Measurements from ENCODE around the gene ZBTB8OS.

ZBTB8OS gene

GRCh38 chr1:32693455-32694174, 43.3 kb upstream of the ZBTB8OS start:
- Histone ChIP-seq H3K9me2 (replicated peaks; ENCODE audit: insufficient read depth, low read length) (no peaks in the 10 kb centered on the region), H2AFZ (ENCODE audit: low read length) (no peak overlapping the region), H3F3A (ENCODE audit: insufficient read depth, low read length) (no peaks in the 10 kb centered on the region), H3K9ac (ENCODE audit: low read length) (no peak overlapping the region), H3K27ac (ENCODE audit: low read length) (no peak overlapping the region), H3K4me3 (ENCODE audit: low read length) (no peak overlapping the region), H4K20me1 (ENCODE audit: insufficient read depth, low read length) (no peaks in the 10 kb centered on the region), H3K9me3 (replicated peaks; ENCODE audit: insufficient read depth, low read length) (no peaks in the 10 kb centered on the region), H3K36me3 (replicated peaks; ENCODE audit: insufficient read depth, low read length) (no peaks in the 10 kb centered on the region), H3K79me2 (ENCODE audit: low read length) (no peaks in the 10 kb centered on the region), H3K4me2 (ENCODE audit: low read depth, low read length) (no peak overlapping the region), H3K27me3 (replicated peaks; ENCODE audit: insufficient read depth, low read length) (no peaks in the 10 kb centered on the region), H3K4me1 (ENCODE audit: low read length) (no peaks in the 10 kb centered on the region)
- no peak for DNase-seq
- TF ChIP-seq, protein P1, sequence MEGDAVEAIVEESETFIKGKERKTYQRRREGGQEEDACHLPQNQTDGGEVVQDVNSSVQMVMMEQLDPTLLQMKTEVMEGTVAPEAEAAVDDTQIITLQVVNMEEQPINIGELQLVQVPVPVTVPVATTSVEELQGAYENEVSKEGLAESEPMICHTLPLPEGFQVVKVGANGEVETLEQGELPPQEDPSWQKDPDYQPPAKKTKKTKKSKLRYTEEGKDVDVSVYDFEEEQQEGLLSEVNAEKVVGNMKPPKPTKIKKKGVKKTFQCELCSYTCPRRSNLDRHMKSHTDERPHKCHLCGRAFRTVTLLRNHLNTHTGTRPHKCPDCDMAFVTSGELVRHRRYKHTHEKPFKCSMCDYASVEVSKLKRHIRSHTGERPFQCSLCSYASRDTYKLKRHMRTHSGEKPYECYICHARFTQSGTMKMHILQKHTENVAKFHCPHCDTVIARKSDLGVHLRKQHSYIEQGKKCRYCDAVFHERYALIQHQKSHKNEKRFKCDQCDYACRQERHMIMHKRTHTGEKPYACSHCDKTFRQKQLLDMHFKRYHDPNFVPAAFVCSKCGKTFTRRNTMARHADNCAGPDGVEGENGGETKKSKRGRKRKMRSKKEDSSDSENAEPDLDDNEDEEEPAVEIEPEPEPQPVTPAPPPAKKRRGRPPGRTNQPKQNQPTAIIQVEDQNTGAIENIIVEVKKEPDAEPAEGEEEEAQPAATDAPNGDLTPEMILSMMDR (IDR thresholded peaks at IDR 0.05; ENCODE audit: low read length): no peak
- no peak for TF ChIP-seq EZH2 (optimal IDR thresholded peaks at IDR 0.05; ENCODE audit: low read depth, low read length)
- no peak for TF ChIP-seq EZH2phosphoT487 (IDR thresholded peaks at IDR 0.05; ENCODE audit: low read length)

DNA sequence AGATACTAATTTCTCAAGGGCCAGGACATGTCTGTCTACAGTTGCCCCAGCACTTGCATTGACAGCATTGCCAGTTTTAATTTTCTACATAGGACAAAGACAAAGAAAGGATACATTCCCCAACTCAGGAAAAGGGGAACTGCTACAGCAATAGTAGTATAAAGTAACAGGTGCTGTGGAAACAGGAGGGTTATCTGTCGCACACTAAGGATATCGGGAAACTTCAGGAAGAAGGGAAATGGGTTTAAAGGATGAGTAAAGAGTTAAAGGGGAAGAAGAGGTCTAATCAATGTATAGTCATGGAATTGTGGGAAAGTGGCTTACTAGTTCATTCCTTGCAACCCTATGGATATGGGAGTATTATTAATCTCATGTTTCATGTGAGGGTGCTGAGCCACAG, 36.0 kb upstream of the ZBTB8OS start:
- no peak overlapping the region for H3K4me3 ChIP-seq (ENCODE audit: low read length)
- H4K20me1 ChIP-seq (ENCODE audit: insufficient read depth, low read length): no peaks in the 10 kb centered on the region
- no peak for DNase-seq
- H3K27me3 ChIP-seq (replicated peaks; ENCODE audit: insufficient read depth, low read length): no peaks in the 10 kb centered on the region
- H3K4me2 ChIP-seq (ENCODE audit: low read depth, low read length): no peak overlapping the region
- H3K4me1 ChIP-seq (ENCODE audit: low read length): no peaks in the 10 kb centered on the region
- no peaks in the 10 kb centered on the region for H3K9me3 ChIP-seq (replicated peaks; ENCODE audit: insufficient read depth, low read length)
- H3K9me2 ChIP-seq (replicated peaks; ENCODE audit: insufficient read depth, low read length): no peaks in the 10 kb centered on the region
- H3K79me2 ChIP-seq (ENCODE audit: low read length): no peaks in the 10 kb centered on the region
- H2AFZ ChIP-seq (ENCODE audit: low read length): no peak overlapping the region
- H3K27ac ChIP-seq (ENCODE audit: low read length): no peak overlapping the region
- no peak overlapping the region for H3K9ac ChIP-seq (ENCODE audit: low read length)
- H3K36me3 ChIP-seq (replicated peaks; ENCODE audit: insufficient read depth, low read length): peaks cover 15% of the 10 kb centered on the region; the same call in 1 of the 2 replicates
- TF ChIP-seq EZH2phosphoT487 (IDR thresholded peaks at IDR 0.05; ENCODE audit: low read length) (no peak), EZH2 (optimal IDR thresholded peaks at IDR 0.05; ENCODE audit: low read depth, low read length) (no peak)
- TF ChIP-seq, protein P1 (IDR thresholded peaks at IDR 0.05; ENCODE audit: low read length): no peak
- H3F3A ChIP-seq (ENCODE audit: insufficient read depth, low read length): peaks cover 5% of the 10 kb centered on the region; the same call in 1 of the 2 replicates

- no peak overlapping the region for H3K27ac ChIP-seq (ENCODE audit: low read length)
- H3K4me3 ChIP-seq (ENCODE audit: low read length): no peak overlapping the region
- H3K9ac ChIP-seq (ENCODE audit: low read length): no peak overlapping the region
- H4K20me1 ChIP-seq (ENCODE audit: insufficient read depth, low read length): no peaks in the 10 kb centered on the region
- H3K9me3 ChIP-seq (replicated peaks; ENCODE audit: insufficient read depth, low read length): no peaks in the 10 kb centered on the region
- peaks cover 21% of the 10 kb centered on the region; the same call in 1 of the 2 replicates for H3K36me3 ChIP-seq (replicated peaks; ENCODE audit: insufficient read depth, low read length)
- TF ChIP-seq EZH2 (optimal IDR thresholded peaks at IDR 0.05; ENCODE audit: low read depth, low read length): no peak
- no peak for TF ChIP-seq EZH2phosphoT487 (IDR thresholded peaks at IDR 0.05; ENCODE audit: low read length)
- TF ChIP-seq, protein P1 (IDR thresholded peaks at IDR 0.05; ENCODE audit: low read length): no peak
- no peaks in the 10 kb centered on the region for H3K9me2 ChIP-seq (replicated peaks; ENCODE audit: insufficient read depth, low read length)
- H3F3A ChIP-seq (ENCODE audit: insufficient read depth, low read length): peaks cover 5% of the 10 kb centered on the region; the same call in 1 of the 2 replicates
- no peaks in the 10 kb centered on the region for H3K79me2 ChIP-seq (ENCODE audit: low read length)
- H2AFZ ChIP-seq (ENCODE audit: low read length): no peak overlapping the region
- no peaks in the 10 kb centered on the region for H3K4me1 ChIP-seq (ENCODE audit: low read length)
- DNase-seq: no peak
- no peak overlapping the region for H3K4me2 ChIP-seq (ENCODE audit: low read depth, low read length)
- H3K27me3 ChIP-seq (replicated peaks; ENCODE audit: insufficient read depth, low read length): no peaks in the 10 kb centered on the region
Measured at GRCh38 chr1:32685498-32685897, 35.1 kb upstream of the ZBTB8OS start.
